Ramos (cell line): Measurements from ENCODE around the gene CDC42.

Source experiments
- in situ Hi-C: fragments of 300-500 bp; cut with MboI; formaldehyde crosslinking; loops from one replicate; pipeline ENCODE4 v1.14.3; 2022; ENCODE audit warnings: low sequenced_read_pairs; ENCODE audit not compliant: unreplicated experiment

Gene CDC42

DNA sequence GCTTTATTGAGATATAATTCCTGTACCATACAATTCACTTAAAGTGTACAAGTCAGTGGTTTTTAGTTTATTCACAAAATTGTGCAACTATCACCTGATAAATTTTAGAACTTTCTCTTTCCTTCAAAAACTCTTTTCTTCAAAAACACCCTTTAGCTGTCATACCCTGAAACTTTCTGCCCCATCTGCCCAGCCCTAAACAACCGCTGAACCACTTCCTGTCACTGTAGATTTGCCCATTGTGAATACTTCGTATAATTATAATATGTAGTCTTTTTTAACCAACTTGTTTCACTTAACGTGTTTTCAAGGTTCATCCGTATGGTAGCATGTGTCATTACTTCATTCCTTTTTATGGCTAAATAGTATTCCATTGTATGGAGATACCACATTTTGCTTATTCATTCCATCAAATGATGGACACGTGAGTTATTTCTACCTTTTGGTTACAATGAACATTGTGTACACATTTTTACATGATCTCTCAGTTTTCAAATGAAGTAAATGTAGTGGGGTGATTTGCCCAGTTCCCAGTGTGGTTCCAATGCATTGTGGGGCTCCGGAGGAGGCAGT lies 52.4 kb downstream of the CDC42 start:
- in situ Hi-C loops = no loop called here

DNA sequence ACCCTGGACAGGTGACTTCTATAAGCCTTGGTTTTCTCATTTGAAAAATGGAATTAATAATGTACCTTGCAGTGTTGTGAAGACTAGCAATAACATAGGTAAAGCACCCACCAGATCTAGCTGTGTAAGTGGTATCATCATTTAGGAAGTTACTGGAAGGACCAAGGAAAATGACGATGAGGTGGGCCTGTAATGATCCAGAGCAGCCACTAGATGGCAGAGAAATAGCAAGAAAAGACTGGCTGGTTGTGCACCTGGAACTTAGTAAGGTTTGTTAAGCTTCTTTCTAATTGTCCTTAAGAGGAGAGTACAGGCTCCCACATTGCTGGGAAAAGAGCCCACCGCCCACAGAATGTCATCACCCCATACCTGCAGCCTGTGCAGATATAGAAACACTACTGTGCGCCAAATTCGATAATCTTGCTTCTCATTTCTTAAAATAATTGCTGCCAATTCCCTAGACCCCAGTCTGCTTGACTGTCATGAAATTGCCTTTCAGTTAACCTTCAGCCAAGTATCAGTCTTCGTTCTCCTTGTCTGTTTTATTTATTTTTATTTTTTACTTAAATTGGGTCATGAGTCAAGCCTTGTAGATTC lies 53.2 kb downstream of the CDC42 start:
- in situ Hi-C loops = no loop called here

DNA sequence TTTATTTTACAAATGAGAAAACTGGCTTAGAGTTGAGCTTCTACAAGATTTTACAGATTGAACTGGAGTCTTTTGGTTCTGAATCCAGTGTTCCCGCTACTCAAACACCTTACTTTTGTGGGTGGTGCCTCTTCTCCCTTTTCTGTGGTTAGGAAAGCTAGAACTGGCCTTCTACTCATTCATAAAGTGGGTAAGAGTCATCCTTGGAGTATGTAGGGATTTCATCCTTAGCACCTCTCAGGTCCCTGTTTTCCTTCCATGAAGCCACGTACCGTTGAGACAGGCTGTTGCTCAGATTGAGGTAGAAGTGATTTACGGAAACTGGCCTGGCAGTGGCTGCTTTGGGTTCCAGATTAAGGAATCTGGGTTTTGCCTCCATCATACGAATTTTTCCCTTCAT lies 54.6 kb downstream of the CDC42 start:
- in situ Hi-C loops = no loop called here

DNA sequence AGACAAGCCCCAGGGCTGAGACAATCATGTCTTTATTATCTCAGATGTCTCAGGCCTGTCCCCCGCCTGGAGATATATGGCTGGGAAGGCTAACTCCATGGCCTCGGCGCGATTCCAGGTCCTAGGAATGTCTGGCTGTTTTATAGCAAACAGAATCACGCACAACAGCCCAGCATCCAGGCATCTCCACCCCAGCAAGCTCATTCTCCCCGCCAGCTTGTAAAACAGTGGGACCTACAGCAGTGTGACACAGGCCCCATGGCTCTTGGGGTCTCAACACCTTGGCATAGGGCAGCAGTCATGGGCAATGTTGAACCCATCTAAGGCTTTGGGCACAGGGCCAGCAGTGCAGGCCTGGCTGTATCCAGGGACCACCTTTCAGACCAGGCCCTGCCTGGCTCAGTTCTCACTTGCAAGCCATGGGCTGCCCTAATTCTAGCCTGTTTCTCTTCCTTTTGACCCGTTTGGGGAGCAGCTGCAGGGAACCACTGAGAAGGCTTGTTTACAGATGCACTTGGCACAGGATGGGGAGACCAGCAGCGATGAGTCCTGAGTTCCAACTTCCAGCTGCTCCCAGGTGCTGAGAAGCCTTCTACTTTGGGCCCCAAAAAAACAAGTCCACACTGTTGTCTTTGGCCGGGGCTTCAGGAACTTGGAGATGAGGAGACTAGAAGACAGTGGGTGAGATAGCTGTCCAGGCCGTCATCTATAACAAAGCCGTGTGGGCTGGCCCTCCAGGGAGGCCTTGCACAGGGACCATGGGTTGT lies 56.0 kb downstream of the CDC42 start:
- in situ Hi-C loops = no loop called here

DNA sequence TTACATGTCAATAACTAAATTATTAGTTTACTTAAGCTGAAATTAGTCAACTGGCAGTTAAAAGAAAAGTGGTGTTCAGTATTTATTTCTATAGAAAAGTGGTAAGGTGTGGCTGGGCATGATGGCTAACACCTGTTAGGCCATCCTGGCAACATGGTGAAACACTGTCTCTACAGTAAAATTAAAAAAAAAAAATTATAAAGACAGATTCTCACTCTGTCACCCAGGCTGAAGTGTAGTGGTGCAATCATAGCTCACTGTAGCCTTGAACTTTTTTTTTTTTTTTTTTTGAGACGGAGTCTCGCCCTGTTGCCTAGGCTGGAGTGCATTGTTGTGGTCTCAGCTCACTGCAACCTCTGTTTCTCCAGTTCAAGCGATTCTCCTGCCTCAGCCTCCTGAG lies 57.5 kb downstream of the CDC42 start:
- in situ Hi-C loops = no loop called here

DNA sequence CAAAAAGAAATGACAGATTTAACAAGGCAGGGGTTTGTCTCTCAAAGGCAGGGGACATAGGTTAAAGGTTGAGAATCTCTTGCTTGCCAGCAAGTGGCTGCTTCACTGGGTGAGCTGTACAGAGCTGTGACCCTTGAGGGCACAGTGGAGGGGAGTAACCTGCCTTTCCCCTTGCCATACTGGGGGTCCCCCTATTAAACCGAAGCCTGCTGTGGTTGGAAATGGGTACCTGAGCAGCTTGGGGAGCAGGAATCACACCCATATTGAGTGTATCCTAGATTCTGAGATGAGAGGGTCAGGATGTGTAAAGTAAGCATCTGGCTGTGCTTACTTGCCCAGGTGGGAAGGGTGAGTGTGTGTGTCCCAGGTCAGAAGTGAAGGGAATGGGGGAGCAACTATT lies 58.6 kb downstream of the CDC42 start:
- in situ Hi-C loops = no loop called here

DNA sequence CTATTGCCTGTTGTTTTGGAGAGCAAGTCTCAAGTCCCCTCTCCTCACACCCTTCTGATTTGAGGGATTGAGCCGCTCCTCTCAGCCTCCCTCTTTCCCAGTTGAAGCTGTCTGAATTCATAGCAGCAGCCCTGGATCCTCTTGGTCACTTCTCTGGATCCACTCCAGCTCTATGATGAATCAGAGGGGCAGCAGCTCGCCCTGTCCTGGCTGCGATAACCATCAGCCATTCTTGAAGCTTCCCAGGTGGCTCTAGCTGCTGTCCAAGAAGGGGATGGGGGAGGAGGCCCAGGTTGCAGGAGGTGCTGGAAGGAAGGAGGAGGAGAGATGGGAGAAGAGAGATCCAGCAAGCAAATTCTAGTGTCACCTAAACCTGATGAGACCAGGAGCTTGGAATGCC lies 59.1 kb downstream of the CDC42 start:
- in situ Hi-C loops = no loop called here

DNA sequence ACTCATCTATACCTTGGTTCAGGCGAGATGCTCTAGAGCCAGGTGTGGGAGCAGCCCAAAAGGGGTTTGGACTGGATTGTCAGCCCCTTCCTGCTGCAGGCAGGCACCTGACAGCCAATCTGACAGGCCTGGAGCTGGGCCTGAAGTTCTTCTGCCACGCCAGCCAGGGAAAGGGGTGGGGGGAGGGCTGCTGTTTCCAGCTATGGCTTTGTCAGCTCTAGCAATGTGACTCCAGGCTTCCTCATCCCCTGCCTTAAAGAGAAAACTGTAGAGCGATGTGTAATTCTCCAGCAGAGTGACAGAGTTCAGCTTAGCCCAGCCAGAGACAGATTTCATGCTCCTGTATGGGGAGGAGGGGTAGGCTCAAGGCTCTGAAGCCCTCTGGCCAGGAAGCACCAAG lies 60.0 kb downstream of the CDC42 start:
- in situ Hi-C loops = no loop called here

DNA sequence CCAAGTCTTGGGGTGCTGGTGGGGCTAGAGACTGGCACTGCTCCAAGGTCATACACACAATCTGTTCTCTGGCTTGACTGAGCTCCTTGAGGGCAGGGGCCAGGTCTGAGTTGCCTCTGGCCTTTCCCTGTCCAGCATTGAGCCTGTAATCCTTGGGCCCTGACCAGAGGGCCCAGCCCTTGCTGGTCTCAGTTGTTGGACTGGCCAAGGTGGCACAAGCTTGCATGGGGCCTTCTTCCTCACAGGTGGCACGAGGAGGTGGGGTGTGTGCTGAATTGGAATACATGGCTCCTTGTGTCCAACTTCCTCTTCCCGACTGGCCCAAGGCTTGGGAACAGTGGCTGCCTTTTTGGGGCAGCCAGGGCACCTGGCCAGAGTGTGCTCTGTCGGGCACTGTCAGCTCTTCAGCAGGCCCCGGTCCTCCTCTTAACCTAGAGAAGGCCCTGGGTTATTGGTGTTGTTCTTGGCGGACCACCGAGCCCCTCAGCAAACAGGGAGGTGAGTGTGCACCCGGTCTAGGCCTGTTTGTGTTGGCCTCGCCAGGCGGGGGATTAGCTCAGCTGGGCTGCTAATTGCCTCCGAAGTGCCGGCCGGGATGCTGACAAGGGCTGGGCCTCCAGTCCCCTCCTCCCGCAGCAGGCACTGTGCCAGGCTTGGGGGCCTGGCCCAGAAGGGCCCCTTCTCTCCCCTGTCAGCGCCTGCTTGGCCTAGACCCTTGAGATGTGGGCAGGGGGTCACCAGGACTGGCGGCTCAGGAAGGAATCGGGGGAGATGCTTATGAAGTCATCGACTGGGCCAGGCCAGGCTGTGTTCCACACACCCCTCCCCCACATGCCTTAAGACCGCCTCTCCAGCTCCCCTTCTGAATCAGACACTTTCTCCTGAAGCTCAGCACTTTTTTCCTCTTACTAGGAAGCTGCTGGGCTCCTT lies 61.8 kb downstream of the CDC42 start:
- in situ Hi-C loops = no loop called here

DNA sequence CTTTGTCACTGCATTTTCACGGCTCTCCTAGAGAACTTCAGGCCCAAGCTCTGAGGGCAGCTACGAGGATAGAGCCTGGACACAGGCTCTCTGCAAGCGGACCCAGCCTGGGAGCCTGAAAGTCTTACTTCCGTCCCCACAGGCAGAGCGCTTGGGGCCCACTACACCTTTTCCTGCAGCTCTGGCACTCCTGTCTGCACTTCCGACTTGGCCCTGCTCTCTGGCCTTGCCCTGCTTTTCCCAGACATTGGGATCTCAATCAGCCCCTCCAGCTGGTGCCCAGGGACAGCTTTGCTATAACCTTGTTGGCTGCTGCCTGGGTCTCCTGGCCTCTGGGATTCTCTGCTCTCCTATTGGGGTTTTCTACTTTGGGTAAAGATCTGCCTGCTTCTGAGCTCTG lies 62.8 kb downstream of the CDC42 start:
- in situ Hi-C loops = no loop called here

DNA sequence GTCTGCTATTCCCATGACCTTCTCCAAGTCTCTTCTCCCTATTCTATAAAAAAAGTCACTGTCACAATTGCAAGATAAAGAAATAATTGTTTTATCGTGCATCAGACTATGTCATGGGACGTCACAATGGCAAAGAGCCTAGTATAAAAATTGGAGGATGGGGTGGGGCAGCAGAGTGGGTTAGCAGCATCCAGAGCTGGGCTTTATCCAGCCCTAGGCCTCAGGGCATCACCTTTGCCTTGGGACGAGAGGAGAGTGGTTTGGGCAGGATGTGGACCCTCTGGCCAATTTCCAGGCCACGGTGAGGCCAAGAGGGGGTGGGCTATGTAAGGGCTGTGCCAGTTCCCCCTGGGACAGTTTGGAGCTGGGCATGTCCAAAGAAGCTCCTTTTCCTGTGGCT lies 64.7 kb downstream of the CDC42 start:
- in situ Hi-C loops = no loop called here

DNA sequence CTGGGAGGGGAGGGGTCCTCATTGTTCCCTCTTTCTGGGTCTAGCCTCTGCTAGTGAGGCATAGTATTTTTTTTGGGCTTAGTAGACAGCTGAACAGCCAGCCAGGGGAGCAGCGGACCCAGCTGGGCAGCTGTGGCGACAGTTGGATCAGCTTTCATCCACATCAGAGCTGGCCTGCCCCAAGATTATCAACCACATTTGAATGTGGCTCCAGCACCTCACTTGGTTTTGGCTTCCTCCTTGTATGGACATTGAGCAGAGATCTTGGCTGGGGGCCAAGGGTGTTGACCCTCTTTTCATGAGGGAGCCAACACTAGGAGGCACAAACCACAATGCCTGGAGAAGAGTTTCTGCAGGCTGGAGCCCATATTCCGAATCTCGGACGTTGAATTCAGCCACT lies 65.3 kb downstream of the CDC42 start:
- in situ Hi-C loops = no loop called here

DNA sequence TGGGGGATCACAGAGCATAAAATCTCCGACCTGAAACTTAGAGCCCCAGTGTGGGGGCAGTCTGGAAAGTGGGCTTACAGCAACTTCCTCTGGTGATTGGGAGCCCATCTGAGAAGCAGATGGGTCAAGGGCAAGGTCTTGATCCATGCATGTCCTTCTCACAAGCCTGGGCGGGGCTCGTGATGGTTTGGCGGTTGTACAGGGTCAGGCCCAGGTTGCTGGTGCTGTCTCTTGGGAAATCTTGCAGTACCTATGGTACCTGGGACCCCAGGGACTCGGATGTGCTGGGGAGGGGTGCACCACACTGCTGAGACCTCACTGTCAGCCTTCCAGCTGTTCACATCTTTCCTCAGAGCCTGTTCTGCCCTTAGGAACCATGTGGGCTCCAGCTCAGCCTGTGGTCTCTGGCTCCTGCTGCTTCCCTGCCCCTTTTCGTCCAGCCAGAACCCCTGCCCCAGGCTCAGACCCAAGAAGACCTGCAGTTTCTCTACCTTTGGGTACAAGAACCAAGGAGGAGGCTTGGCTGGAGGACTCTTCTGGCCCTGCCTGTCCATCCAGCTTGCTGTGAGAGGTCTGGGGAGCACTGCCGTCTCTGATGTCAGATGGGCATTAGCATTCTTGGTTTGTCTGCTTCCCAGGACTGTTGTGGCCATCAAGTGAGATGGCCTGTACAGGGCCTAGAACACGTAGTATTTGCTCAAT lies 65.9 kb downstream of the CDC42 start:
- in situ Hi-C loops = no loop called here

DNA sequence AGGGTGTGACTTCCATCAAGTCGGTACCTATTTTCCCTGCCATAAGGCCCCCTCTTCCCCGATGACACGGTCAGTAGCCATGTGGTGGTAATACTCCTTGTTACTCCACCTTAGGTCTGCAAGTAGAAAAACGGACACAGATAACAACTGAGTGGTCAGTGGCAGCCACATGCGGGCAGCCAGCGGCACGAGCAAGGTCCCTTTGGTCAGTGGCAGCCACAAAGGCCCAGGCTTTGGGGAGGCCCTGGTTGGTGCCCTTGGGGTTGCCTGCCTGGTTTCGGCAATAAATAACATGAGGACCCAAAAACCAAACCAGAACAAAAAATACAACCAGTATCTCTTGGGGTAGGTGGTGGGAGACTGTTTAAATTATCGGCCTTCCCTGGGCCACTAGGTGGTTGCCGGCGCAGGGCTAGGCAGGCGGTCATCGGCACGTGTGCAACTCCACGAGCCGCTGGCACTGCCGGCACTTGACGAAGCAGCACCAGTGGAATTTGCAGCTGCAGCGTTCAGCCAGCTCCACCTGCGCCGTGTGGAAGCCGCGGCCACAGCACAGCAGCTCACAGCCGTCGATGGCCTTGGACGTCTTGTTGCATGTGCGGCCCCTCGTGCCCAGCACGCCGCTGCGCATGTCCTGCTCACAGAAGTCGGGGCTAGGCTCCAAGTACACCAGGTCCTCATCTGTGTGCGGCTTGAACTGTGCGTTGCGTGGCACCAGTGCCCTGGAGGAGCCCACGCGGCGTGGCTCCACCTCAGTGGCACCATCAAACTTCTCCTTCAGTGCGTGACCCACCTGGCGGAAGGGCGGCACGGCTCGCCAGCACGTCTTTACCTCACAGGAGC lies 67.3 kb downstream of the CDC42 start:
- in situ Hi-C loops = loop anchor here (10.0 kb wide), 1 partner anchor 525 kb away; the partner anchor contains the start of gene C1QC

DNA sequence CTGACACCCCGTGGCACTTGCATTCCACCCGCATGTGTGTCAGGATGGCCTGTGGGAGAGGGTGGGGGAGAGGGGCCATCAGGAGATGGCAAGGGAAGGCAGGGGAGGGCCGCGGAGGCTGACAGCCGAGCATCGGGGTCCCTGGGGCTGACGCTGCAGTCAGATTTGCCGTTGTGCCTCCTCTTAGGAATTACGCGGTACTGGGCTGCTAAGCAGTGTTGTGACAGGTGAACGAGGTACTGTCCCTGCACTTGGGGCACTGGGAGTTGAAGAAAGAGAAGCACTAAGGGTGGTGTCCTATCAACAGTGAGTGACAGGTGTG lies 67.9 kb downstream of the CDC42 start:
- in situ Hi-C loops = loop anchor here (10.0 kb wide), 1 partner anchor 524 kb away; the partner anchor contains the start of gene C1QC

DNA sequence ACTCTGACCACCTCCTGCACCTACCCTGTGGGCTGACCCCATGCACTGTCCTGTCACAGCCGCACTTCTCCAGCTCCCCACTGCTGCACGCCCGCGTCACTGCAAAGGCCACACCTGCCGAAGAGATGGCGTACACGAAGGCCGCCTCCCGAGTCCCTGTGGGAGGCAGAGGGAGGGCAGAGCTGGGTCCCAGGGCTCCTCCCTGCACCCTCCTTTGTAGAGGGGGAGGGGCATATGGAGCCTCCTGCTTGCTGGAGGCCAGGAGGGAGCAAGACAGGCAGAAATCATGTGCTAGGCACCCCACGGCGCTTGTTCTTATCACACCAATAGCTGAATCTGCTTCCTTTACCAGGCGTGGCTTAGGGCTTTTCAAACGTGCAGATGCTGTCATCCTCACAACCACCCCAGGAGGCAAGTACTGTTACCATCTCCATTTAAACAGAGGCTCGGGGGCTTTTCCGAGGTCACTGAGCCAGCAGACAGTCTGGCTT lies 69.0 kb downstream of the CDC42 start:
- in situ Hi-C loops = loop anchor here (10.0 kb wide), 1 partner anchor 523 kb away; the partner anchor contains the start of gene C1QC

DNA sequence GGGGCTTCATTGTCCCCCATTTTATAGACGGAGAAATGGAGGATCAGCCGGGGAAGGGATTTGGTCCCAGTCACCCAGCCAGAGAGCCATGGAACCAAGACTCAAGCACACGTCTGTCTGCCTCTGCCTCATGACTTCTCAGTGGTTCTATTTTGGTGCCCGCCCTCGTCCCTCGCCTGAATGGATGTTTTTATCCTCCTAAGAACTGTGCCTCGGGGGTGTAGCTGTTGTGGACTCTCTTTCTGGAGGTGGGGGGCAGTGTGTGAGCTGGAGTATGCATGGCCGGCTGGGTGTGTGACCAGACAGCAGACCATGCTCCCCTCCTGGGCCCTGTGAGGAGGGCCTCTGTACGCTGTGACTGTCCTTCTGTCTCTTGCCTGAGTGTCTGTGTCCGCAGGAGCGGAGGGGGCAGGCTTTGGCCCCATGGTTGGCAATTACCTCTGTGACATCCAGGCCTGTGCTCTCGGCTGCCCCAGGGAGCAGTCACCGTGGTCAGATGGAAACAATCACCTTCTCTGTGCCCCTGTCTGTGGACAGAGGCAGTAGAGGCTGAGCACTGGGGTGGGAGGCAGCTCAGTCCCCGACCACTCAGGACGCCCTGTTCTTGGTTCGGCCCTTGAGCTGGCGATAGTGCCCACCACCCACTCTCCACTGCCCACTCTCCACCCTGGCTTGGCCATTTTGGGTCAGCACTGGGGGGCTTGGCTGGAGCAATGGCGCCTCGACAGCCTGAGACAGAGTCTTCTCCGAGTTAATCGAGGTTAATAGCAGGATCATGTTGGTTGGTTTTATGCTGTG lies 70.0 kb downstream of the CDC42 start:
- in situ Hi-C loops = loop anchor here (10.0 kb wide), 1 partner anchor 522 kb away; the partner anchor contains the start of gene C1QC

DNA sequence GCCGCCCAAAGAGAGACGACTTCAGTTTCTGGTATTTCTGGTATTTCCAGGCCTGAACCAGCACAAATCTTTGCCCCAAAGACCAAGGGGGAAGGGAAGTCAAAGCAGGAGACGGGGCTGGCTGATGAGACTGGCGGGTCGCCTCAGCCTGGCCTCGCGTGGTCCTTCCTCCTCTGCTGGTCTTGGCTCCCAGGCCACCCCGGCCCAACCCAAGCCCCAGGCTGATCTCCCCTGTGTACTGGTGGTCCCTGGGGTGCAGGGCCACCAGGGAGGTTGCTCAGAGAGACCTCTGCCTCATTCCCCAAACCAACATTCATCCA lies 70.5 kb downstream of the CDC42 start:
- in situ Hi-C loops = loop anchor here (10.0 kb wide), 1 partner anchor 522 kb away; the partner anchor contains the start of gene C1QC
